DLD1 (cell line): ENCODE results near the gene FAH.

ENCODE experiments used
- in situ Hi-C: cut with HindIII; loops from 2 replicates; pipeline ENCODE4 v1.10.0; 2017; ENCODE audit warnings: low sequenced_read_pairs

Gene FAH

DNA sequence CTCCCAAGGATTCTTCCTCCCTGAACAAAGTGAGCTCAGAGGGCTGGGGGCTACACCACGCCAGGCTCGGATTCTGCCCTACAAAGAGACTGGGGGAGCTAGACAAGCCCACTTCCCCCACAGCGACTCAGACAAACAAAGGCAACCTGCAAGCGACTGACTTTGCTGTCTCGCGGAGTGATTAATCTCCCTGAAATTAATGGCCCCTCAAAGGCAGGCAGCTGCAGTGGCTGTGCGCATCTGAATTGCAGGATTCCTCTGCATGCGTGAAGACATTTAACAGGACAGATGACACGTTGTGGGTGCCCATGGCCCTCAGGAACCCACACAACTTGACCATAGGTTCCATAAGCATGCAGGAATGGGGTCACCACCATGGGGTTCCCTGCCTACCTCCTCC, 80.8 kb downstream of the FAH start:
- in situ Hi-C loops = no loop called here

GRCh38 chr15:80234883-80235282, 82.1 kb downstream of the FAH start:
- in situ Hi-C loops = no loop called here
